Measurements from ENCODE around the gene DUSP10. TPM values are rescaled to one million over a fixed set of nuclear protein-coding genes. Genes with fewer than 3 reads are reported as not detected.
A peak's percentile ranks its signal among the peaks of the same experiment; 100 is the strongest.

The DUSP10 gene
- total RNA-seq, 1 donor from 2014 or later: 14.1 TPM

- no peak for DNase-seq (ENCODE audit: low read depth)
Observed at GRCh38 chr1:221732052-221732451, 9.8 kb downstream of the DUSP10 start.

DNA sequence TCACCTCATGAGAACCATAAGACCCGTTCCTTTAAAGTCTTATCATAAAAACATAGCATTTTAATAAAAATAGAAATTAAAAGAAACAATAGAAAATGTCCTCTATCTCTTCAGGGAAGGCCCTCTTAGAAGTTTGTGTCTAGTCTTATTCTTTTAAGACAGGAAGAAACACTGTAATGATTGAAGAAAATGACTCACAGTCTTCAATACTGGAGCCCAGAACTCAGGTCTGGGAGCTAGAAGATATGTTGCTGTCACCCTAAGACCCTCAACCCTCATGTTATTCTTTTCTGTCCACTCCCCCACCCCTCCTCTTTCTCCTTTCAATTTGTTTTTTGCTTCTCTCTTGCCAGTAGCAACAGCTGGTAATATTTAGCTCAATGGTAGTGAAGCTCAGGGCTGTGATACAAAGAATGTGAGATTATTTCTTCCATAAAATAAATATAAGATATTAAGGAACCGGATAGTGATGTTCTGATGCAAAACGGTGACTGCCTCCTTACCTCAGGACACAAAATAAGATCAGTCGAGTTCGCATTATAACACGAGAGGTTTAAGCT, 12.0 kb downstream of the DUSP10 start:
- peak; percentile 52 for DNase-seq (ENCODE audit: low read depth)

- no peak for DNase-seq (ENCODE audit: low read depth)
Observed at GRCh38 chr1:221728037-221728505, 13.8 kb downstream of the DUSP10 start.

DNA sequence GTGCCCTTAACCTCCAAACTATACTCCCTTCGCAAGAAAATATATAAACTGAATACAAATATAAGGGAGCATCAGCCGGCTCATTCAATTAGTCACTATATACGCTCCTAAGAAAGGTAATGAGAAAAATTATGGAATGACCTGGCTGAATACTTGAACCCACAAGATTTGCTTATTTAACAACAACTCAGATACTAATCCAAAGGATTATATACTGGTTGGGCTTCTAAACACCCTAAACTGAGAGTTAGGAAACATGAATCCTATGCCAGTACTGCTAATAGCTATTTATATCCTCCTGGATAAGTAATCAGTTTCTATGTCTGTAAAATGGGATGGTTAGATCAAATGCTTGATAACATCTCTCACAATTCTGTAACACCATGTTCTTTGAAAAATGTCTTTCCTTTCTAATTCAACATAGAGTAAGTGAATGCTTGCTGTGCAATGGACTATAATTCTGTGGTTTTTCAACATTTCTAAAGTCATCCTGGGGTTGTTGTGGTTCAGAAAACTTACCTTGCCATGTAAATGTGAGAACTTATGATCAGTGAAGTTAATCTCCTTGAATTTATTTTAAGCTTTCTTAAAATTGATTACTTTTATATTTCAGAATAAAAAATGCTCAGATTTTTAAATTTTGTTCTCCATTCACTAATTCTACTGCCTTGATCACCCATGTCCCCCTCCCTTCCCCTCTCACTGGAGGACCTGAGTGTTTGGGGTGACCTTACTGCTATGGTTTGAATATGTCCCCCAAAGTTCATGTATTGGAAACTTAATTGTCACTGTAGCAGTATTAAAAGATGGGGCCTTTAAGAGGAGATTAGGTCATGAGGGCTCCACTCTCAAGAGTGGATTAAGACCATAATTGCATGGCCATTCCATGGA, 14.5 kb downstream of the DUSP10 start:
- peak; percentile 36 for DNase-seq (ENCODE audit: low read depth)

DNA sequence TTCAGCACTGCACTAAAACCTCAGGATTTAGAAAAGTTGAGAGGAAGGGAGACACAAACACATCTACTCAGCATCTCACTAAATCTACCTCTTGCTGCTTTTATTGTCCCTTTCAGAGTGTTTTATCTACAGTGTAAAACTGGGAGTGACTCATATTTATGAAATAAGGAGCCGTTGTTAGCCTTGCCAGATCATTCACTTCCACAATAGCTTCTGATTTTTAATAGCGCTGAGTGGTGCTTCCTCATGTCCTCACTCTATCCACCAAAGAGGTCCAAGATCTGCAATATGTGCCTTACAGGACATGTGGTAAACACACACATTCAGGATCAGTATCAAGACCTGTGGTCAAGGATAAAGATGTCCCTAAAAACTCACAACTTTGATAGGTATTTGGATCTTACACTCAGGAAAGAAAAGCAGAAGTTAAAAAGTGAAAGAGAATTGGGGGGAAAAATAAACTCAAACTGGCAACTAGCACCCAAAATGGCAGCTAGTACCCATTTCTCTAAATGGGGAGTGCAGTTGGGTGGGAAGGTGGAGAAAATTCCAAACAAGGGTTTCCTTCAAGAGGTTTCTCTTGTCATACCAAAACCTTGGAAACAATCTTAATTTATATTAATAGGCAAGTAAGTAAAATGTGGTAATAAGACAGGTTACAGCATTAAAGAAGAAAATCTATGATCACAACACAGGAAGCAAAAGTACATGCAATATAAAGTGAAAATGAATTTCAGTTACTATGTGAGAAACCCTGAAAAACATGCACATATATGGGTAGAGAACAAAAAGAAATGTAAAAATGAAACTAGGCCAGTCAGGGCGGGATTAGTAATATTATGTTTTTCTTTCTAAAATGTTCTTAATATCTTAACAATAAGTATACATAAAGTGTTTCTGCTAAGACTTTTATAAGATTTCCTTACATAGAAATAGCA, 15.9 kb downstream of the DUSP10 start:
- peak; percentile 59 for DNase-seq (ENCODE audit: low read depth)

DNA sequence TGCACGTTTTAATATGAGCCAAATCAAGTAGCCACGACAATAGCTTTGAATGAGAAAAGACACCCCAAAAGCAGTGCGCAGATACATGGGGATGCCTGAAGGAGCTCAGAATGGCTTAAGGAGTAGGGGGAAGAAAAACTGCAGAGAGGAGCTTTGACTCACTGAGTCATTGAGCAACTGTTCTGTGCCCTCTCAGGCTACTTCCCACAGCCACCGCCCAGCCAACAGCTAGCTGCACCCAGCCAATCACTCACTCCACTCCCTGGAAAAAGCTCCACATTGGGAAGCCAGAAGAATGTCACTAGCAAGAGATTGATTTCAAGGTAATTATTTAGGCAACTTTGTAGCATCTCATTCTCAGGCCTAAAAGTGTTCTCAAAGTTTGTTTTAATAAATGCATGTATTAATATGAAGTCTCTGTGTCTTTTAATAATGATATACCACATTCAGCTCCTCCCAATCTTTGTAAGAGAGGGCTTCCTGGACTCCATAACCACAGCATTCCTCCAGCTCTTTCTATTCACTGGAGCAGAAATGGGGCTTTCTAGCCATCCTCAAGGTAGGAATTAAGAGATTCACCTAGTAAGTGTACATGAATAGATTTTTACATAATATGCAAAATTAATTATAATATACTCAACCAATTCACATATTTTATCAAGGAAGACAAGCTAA, 16.8 kb downstream of the DUSP10 start:
- DNase-seq (ENCODE audit: low read depth): peak; percentile 89

GRCh38 chr1:221723848-221724236, 18.0 kb downstream of the DUSP10 start:
- DNase-seq (ENCODE audit: low read depth): peak; percentile 61

DNA sequence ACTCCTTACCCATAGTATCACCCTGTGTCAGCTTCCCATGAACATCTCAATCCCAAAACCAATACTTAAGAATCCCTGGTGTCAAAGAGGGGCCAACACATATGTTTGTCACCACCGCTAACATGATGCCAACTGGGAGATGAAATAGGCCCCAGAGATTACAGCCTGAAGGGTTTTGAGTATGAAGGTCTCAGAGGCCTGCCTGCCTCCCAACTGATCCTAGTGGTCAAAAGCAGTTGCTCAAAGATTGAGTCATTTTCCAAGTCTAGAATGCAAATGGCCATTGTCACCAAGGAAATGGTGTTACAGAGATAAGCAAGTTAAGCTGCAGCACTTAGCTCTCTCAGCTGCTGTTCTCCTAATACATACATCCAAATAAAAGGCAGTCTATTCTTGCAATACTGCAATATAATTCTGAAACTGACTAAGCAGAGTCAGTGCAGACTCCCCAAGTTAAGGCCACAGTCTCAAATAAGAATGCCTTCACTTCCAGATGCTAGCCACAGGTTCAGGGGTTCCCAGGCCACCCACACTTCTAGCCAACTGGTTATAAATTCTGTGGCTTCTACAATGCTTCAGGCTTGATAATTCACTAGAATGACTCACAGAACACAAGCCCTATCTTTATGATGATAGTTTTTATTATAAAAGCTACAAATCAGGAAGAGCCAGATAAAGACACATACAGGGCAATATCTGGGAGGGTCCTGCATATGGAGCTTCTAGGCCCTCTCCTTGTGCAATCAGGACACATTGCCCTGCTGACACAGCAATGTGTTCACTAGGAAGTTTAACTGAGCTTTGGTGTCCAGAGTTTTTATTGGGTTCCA, 18.7 kb downstream of the DUSP10 start:
- DNase-seq (ENCODE audit: low read depth): peak; percentile 46

DNA sequence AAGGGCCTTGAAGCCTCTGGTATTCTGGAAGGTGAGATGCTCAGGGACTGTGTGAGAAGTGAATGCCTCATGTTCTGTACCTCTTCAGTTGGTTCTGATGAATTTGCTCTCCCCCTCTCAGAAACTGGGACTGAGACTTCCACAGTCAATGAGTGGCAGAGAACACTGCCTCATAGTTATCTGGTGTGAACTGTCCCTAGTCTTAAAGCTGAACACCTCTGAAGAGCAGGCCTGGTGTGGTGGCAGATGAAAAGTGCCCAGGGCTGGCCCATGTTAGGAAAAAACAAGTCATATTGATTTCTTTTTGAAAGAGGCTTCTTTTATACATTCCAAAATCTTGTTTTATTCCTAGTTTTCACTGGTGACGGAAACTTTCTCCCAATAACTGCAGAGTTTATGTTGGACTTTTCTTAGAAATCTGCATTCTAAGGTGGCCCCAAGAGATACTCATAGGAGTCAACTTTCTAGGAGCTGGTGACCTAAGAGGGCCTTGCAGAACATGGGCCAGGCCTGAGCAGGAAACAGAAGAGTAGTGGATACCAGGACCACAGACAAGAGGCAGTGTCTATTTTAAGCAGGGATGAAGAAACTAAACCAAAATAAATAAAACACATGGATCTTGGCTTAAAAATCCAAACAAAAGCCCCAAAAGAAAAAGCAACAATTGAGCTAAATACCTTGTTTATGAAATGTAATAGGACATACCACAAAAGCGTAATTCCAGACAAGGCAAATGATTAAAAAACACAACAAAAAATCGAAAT, 19.5 kb downstream of the DUSP10 start:
- no peak for DNase-seq (ENCODE audit: low read depth)

- no peak for DNase-seq (ENCODE audit: low read depth)
Observed at GRCh38 chr1:221720545-221720944, 21.3 kb downstream of the DUSP10 start.

DNA sequence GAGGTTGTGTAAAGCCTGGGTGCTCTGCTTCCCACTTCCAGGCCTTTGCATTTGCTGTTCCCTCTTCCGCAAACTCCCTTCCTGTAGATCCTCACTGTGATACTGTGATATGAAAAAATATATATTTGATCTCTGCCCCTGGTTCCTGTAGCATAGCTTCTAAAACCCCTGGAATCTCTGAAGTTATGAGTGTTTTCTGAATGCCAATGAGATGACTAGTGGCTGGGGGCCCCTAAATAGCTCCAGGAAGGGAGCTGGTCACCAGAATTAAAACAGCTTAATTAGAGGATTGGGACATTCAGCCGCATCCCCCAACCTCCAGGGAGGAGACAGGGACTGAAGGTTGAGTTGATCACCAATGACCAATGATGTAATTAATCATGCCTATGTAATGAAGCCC, 21.9 kb downstream of the DUSP10 start:
- no peak for DNase-seq (ENCODE audit: low read depth)

DNA sequence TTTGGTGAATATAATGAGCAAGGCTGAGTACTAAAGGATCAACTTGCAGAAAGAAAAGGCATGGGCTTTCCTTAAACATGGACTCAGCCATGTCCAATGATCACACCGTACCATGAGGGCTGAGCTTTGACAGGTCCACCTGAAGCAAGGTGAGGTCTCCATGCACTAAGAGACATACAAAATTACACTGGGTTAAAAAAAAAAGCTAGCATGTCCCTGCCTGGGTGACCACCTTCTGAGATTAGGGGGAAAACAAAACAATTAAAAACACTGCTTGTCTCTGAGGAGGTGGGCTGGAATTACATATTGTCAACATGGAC, 22.7 kb downstream of the DUSP10 start:
- DNase-seq (ENCODE audit: low read depth): no peak

DNA sequence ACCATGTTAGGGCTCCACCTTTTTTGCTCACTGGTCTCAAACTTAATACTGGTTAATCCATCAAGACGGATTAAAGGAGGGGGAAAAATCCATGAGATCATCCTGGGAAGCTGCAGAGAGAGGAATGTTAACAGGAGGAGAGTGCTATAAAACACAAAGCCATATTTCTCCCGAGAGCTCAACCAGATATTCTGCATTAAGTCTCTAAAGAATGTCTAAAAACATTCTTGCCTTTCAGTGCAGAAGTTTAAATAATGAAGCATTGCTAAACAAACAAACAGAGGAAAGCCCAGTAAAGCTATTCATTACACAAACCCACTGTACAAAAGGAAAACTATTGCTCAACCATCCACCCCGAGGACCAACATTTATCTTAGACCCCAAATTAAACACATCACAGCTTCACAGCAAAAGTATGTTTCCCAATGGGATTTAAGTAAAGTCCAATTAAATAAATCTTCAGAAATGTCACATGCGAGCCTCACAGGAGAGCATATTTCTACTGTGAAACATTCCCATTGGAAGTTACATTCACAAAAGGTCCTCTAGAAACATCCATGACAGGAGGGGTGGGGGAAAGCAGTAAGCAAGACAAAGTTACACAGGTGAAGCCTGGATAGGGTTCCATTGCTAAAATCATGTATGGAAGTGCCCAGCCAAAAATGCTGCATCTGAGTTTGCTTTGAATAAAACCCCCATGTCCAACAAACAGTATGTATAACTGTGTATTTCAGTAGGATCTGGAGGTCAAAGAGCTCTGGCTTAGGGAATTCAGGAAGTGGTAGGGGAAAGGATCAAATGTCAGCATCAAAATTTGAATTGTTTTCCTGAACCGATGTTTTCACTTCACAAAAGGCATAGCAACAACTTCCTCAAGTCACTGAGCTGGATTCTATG, 23.3 kb downstream of the DUSP10 start:
- DNase-seq (ENCODE audit: low read depth): peak; percentile 97

GRCh38 chr1:221717485-221717853, 24.4 kb downstream of the DUSP10 start:
- DNase-seq (ENCODE audit: low read depth): no peak

- DNase-seq (ENCODE audit: low read depth): no peak
Observed at GRCh38 chr1:221716713-221717484, 25.0 kb downstream of the DUSP10 start.

DNA sequence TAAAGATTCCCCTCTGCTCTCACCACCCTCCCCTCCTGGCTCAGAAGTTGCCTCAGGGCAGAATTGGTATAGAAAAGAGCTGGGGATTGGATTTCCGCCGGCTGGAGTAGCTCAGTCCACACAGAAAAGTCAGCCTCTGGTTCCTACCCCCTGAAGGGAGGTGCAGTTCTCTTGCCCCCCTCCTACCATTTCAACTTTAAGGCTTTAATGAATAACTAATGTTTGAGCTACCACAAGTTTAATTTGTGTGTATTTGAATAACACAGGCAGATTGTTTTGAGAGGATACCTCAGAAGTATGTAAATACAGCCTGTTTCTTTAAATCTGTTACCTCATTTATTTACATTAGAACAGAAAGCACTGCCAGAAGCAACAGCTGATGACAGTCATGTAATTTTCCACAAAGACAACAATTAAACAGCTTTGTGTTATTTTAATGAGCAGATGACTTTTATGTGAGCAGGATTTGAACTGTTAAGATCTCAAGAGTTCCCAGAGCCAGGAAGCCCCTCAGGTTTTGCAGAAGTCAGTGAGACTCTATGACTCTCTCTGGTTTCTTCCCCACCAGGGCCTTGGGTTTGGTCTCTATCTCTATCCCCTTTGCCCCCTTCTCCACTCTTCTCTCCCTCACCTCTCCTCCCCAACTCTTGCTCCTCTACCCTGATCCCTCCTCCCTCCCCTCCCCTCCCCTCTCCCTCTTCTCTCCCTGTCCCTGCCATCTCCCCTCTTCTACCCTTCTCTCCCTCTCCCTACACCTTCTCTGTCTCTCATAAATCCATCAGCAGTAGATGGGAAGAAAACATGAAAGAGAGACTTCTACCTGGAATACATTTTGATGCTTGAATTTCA, 26.3 kb downstream of the DUSP10 start:
- DNase-seq (ENCODE audit: low read depth): peak; percentile 87
